ENCODE data around the gene PRKAA2. TPM values are rescaled to one million over a fixed set of nuclear protein-coding genes. Genes with fewer than 3 reads are reported as not detected.

The PRKAA2 gene
- total and polyA plus RNA-seq, 10 of the 15 experiments (the other 5 are each of a cell fraction or from before 2014, with no cell fraction given) = 0.01 TPM; not detected in 9

DNA sequence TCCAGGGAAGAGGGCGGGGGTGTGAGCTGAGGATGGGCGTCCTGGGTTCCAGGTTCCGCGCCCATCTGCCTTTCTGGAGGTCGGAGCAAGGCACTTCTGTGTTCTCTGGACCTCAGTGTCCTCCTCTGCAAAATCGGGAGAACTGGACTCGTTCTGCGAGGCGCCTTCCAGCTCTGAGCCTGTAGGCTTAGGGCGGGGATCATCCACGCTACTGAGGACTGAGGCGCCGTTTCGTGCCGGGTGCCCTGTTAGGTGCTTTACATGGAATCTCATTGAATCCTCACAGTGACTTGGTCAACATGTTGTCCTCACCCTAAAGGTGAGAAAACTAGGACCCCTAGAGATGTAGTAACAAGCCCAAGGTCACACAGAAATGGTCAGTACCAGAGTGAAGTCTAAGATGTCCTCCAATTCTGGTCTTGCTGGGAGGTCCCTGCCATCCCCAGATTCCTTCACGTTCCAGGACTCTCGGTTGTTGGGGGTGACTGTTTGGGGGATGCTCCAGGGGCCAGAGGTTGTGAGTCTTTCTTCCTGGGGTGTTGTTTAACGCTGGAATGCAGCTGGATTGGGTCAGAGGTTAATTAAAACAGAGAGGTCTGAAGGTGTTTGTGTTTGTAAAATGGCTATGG lies 677 bp downstream of the PRKAA2 start:
- CTCF ChIA-PET = interaction anchor here (0.6 kb wide), 1 partner anchor 148 kb away, joined by 3 read pairs; no protein-coding TSS in a partner anchor
- BruUV-seq (replicated peaks) = no TSS peak
- TF ChIP-seq ZNF207 (IDR thresholded peaks at IDR 0.05; ENCODE audit: borderline replicate concordance) (no peak), RAD51 (IDR thresholded peaks at IDR 0.05) (no peak), ZNF24 (IDR thresholded peaks at IDR 0.05) (no peak), JUND (IDR thresholded peaks at IDR 0.05; ENCODE audit: low read depth, low read length) (no peak), SMC3 (IDR thresholded peaks at IDR 0.05; ENCODE audit: borderline replicate concordance, low read length) (no peak), EZH2 (IDR thresholded peaks at IDR 0.05; ENCODE audit: borderline replicate concordance, control insufficient read depth, low read depth, low read length) (no peak), CBX3 (IDR thresholded peaks at IDR 0.05; ENCODE audit: borderline replicate concordance, low read depth) (no peak), CBFB (IDR thresholded peaks at IDR 0.05; ENCODE audit: low read depth) (no peak), POLR2A (IDR thresholded peaks at IDR 0.05; ENCODE audit: low read depth, low read length) (no peak), TAF1 (IDR thresholded peaks at IDR 0.05; ENCODE audit: borderline replicate concordance, low read depth, low read length) (no peak), STAT3 (IDR thresholded peaks at IDR 0.05; ENCODE audit: low read depth, low read length) (no peak)
- TF ChIP-seq, protein P1, sequence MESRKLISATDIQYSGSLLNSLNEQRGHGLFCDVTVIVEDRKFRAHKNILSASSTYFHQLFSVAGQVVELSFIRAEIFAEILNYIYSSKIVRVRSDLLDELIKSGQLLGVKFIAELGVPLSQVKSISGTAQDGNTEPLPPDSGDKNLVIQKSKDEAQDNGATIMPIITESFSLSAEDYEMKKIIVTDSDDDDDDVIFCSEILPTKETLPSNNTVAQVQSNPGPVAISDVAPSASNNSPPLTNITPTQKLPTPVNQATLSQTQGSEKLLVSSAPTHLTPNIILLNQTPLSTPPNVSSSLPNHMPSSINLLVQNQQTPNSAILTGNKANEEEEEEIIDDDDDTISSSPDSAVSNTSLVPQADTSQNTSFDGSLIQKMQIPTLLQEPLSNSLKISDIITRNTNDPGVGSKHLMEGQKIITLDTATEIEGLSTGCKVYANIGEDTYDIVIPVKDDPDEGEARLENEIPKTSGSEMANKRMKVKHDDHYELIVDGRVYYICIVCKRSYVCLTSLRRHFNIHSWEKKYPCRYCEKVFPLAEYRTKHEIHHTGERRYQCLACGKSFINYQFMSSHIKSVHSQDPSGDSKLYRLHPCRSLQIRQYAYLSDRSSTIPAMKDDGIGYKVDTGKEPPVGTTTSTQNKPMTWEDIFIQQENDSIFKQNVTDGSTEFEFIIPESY (IDR thresholded peaks at IDR 0.05) = no peak
- TF ChIP-seq, protein P2, sequence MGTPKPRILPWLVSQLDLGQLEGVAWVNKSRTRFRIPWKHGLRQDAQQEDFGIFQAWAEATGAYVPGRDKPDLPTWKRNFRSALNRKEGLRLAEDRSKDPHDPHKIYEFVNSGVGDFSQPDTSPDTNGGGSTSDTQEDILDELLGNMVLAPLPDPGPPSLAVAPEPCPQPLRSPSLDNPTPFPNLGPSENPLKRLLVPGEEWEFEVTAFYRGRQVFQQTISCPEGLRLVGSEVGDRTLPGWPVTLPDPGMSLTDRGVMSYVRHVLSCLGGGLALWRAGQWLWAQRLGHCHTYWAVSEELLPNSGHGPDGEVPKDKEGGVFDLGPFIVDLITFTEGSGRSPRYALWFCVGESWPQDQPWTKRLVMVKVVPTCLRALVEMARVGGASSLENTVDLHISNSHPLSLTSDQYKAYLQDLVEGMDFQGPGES (IDR thresholded peaks at IDR 0.05) = no peak
- TF ChIP-seq, protein P3, sequence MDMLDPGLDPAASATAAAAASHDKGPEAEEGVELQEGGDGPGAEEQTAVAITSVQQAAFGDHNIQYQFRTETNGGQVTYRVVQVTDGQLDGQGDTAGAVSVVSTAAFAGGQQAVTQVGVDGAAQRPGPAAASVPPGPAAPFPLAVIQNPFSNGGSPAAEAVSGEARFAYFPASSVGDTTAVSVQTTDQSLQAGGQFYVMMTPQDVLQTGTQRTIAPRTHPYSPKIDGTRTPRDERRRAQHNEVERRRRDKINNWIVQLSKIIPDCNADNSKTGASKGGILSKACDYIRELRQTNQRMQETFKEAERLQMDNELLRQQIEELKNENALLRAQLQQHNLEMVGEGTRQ (IDR thresholded peaks at IDR 0.05; ENCODE audit: borderline replicate concordance, low read depth, low read length) = no peak
- TF ChIP-seq, protein P4, sequence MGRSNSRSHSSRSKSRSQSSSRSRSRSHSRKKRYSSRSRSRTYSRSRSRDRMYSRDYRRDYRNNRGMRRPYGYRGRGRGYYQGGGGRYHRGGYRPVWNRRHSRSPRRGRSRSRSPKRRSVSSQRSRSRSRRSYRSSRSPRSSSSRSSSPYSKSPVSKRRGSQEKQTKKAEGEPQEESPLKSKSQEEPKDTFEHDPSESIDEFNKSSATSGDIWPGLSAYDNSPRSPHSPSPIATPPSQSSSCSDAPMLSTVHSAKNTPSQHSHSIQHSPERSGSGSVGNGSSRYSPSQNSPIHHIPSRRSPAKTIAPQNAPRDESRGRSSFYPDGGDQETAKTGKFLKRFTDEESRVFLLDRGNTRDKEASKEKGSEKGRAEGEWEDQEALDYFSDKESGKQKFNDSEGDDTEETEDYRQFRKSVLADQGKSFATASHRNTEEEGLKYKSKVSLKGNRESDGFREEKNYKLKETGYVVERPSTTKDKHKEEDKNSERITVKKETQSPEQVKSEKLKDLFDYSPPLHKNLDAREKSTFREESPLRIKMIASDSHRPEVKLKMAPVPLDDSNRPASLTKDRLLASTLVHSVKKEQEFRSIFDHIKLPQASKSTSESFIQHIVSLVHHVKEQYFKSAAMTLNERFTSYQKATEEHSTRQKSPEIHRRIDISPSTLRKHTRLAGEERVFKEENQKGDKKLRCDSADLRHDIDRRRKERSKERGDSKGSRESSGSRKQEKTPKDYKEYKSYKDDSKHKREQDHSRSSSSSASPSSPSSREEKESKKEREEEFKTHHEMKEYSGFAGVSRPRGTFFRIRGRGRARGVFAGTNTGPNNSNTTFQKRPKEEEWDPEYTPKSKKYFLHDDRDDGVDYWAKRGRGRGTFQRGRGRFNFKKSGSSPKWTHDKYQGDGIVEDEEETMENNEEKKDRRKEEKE (IDR thresholded peaks at IDR 0.05) = no peak
- no peak for DNase-seq (ENCODE audit: low read depth, low spot score)
- no peak for FAIRE-seq
- POLR2A ChIA-PET = no interaction called here
- Histone ChIP-seq H3K9me3 (replicated peaks; ENCODE audit: control insufficient read depth, insufficient read depth, low read length) (no peaks in the 10 kb centered on the region), H3K4me3 (no peak overlapping the region), H3K4me2 (ENCODE audit: control insufficient read depth, insufficient read depth) (no peak overlapping the region; the same call in 1 of the 2 replicates), H4K20me1 (ENCODE audit: control insufficient read depth, insufficient read depth) (no peaks in the 10 kb centered on the region), H3K4me1 (ENCODE audit: control insufficient read depth, insufficient read depth, low read length) (no peaks in the 10 kb centered on the region), H3K27me3 (replicated peaks in 1 of 2; ENCODE audit: control insufficient read depth in 2 of 2, insufficient read depth in 2 of 2, low read length in 1 of 2) (peaks cover 8 to 18% of the 10 kb centered on the region in 2 experiments), H3K36me3 (ENCODE audit: control insufficient read depth in 2 of 2, insufficient read depth in 2 of 2, low read length in 1 of 2) (no peaks in the 10 kb centered on the region), H3K79me2 (ENCODE audit: control insufficient read depth, insufficient read depth, low read length) (no peaks in the 10 kb centered on the region), H2AFZ (ENCODE audit: control insufficient read depth, low read depth, low read length) (no peak overlapping the region; the same call in 1 of the 2 replicates), H3K27ac (ENCODE audit: control insufficient read depth, insufficient read depth) (no peak overlapping the region), H3K9ac (ENCODE audit: control insufficient read depth, insufficient read depth, low read length) (no peak overlapping the region)
- RAD21 ChIA-PET (ENCODE audit: unreplicated experiment) = no interaction called here
- 21% methylated on average over 17 of the region's 18 CpGs for WGBS (ENCODE audit: insufficient coverage, insufficient replicate concordance, low lambda C conversion rate, missing lambda C conversion rate)
- intact Hi-C loops (cut with micrococcal nuclease; ENCODE audit: unreplicated experiment) (no loop called here), in situ Hi-C loops (cut with MboI) (no loop called here)
- no peak for ATAC-seq
- SMC1A ChIA-PET (ENCODE audit: uncharacterized antibody, unreplicated experiment) = no interaction called here

Measured in GM12878 (cell line).